ENCODE measurements around the gene DCAF12.
"Not testable (repeated sequence)": the region's sequence is repeated elsewhere in the genome, so short reads cannot be mapped to it uniquely, and the experiment has no call there.

The DCAF12 gene

DNA sequence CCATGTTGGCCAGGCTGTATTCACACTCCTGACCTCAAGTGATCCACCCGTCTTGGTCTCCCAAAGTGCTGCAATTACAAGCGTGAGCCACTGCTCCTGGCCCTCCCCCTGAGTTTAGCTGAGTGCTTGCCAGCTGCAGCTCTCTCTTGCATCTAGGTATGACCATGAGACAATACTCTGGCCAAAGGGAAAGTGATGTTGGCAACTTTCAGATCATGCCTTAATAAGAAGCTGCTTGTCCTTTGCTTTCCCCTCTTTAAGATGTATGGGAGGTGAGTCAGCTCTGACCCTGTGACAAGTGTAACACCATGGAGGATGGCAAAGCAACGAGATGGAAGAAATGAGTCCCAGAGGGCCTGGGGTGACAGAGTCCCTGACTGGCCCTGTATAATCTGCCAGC lies 18.7 kb upstream of the DCAF12 start:
- no peak overlapping the region for H3K4me3 ChIP-seq (ENCODE audit: low read depth in 1 of 2, low read length in 2 of 2)
- no peaks in the 10 kb centered on the region for H3K4me1 ChIP-seq (ENCODE audit: insufficient read depth, low read length)
- H3K27me3 ChIP-seq (ENCODE audit: control insufficient read depth in 1 of 2, insufficient read depth in 2 of 2, low read length in 2 of 2), result no peaks in the 10 kb centered on the region
- no peaks in the 10 kb centered on the region for H3K36me3 ChIP-seq (ENCODE audit: insufficient read depth, low read length)
- H3K9ac ChIP-seq (ENCODE audit: low read length), result no peak overlapping the region
- H3K9me3 ChIP-seq (ENCODE audit: low read length), result no peaks in the 10 kb centered on the region
- no peak overlapping the region for H3K27ac ChIP-seq (ENCODE audit: low read depth, low read length)

DNA sequence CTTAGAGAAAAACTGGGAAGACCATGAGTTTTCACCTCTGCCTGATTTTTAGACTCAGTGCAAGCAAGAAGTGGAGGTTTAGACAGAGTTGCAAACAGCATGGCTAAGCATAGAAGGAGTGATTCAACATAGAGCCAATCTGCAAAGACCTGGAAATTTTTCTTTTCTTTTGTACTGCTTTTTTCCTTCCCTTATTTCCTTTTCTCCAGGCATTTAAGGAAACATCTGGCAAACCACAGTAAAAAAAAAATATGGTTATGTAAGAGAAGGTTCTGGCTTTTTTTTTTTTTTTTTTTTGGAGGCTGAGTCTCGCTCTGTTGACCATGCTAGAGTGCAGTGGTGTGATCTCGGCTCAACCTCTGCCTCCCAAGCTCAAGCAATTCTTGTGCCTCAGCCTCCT lies 16.6 kb upstream of the DCAF12 start:
- Histone ChIP-seq H3K4me3 (ENCODE audit: low read depth in 1 of 2, low read length in 2 of 2) (no peak overlapping the region), H3K9me3 (ENCODE audit: low read length) (no peaks in the 10 kb centered on the region), H3K9ac (ENCODE audit: low read length) (no peak overlapping the region), H3K36me3 (ENCODE audit: insufficient read depth, low read length) (no peaks in the 10 kb centered on the region), H3K27me3 (ENCODE audit: control insufficient read depth in 1 of 2, insufficient read depth in 2 of 2, low read length in 2 of 2) (no peaks in the 10 kb centered on the region), H3K27ac (ENCODE audit: low read depth, low read length) (no peak overlapping the region), H3K4me1 (ENCODE audit: insufficient read depth, low read length) (no peaks in the 10 kb centered on the region)

DNA sequence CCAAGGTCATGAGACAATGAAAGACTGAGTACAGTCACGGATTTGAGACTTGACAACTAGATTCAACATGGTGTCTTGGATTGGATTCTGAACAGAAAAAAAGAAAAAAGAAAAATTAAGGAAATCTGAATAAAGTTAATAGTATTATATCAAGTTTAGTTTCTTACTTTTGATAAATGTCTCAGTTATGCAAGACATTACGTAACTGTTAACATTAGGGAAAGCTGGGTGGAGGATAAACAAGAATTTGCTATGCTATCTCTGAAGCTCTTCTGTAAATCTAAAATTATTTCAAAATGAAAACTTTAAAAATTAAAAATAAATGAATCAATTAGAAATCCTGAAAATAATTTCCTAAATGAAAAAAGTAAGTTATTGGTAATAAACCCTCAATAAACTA lies 14.4 kb upstream of the DCAF12 start:
- Histone ChIP-seq H3K9ac (ENCODE audit: low read length) (no peak overlapping the region), H3K27ac (ENCODE audit: low read depth, low read length) (no peak overlapping the region), H3K36me3 (ENCODE audit: insufficient read depth, low read length) (no peaks in the 10 kb centered on the region), H3K4me3 (ENCODE audit: low read depth in 1 of 2, low read length in 2 of 2) (no peak overlapping the region), H3K27me3 (ENCODE audit: control insufficient read depth in 1 of 2, insufficient read depth in 2 of 2, low read length in 2 of 2) (no peaks in the 10 kb centered on the region), H3K9me3 (ENCODE audit: low read length) (no peaks in the 10 kb centered on the region), H3K4me1 (ENCODE audit: insufficient read depth, low read length) (no peaks in the 10 kb centered on the region)

DNA sequence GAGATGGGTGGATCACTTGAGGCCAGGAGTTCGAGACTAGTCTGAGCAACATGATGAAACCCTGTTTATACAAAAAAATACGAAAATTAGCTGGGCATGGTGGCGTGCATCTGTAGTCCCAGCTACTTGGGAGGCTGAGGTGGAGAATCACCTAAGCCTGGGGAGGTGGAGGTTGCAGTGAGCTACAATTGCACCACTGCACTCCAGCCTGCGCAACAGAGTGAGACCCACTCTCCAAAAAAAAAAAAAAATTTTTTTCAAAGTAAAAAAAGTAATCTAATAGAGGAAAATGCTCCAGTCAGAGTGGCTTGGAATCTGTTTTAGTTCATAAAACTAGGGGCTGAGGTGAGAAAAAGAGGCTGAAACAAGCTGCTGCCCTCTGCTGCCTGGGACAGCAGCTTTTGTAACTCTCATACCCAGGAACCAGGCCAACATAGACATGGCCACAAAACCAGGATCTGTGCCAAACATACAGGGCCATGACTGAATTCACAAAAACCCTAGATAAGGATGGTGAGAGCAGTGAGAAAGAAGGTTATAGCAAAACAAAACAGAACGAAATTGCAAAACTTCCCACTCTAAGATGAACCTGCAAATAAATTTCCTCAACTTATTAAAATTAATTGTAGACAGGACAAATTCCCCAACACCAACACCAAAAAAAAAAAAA lies 13.1 kb upstream of the DCAF12 start:
- no peak overlapping the region for H3K9ac ChIP-seq (ENCODE audit: low read length)
- no peaks in the 10 kb centered on the region for H3K36me3 ChIP-seq (ENCODE audit: insufficient read depth, low read length)
- no peaks in the 10 kb centered on the region for H3K4me1 ChIP-seq (ENCODE audit: insufficient read depth, low read length)
- no peaks in the 10 kb centered on the region for H3K9me3 ChIP-seq (ENCODE audit: low read length)
- H3K27ac ChIP-seq (ENCODE audit: low read depth, low read length), result no peak overlapping the region
- no peaks in the 10 kb centered on the region for H3K27me3 ChIP-seq (ENCODE audit: control insufficient read depth in 1 of 2, insufficient read depth in 2 of 2, low read length in 2 of 2)
- no peak overlapping the region for H3K4me3 ChIP-seq (ENCODE audit: low read depth in 1 of 2, low read length in 2 of 2)

DNA sequence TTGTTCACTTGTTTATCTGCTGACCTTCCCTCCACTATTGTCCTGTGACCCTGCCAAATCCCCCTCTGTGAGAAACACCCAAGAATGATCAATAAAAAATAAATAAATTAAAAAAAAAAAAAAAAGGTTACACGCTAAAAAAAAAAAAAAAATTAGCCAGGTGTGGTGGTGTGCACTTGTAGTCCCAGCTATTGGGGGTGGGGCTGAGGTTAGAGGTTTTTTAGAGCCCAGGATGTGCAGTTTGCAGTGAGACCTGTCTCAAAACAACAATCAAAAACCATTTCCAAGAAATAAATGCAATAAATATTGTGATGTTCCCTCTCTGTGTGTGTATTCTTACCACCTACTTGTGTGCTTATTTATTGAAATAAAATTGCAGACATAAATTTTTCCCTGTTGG lies 12.1 kb upstream of the DCAF12 start:
- H3K9ac ChIP-seq (ENCODE audit: low read length); H3K36me3 ChIP-seq (ENCODE audit: insufficient read depth, low read length); H3K9me3 ChIP-seq (ENCODE audit: low read length); H3K4me3 ChIP-seq (ENCODE audit: low read depth in 1 of 2, low read length in 2 of 2); H3K27ac ChIP-seq (ENCODE audit: low read depth, low read length); H3K27me3 ChIP-seq (ENCODE audit: control insufficient read depth in 1 of 2, insufficient read depth in 2 of 2, low read length in 2 of 2); H3K4me1 ChIP-seq (ENCODE audit: insufficient read depth, low read length): not testable (repeated sequence)

DNA sequence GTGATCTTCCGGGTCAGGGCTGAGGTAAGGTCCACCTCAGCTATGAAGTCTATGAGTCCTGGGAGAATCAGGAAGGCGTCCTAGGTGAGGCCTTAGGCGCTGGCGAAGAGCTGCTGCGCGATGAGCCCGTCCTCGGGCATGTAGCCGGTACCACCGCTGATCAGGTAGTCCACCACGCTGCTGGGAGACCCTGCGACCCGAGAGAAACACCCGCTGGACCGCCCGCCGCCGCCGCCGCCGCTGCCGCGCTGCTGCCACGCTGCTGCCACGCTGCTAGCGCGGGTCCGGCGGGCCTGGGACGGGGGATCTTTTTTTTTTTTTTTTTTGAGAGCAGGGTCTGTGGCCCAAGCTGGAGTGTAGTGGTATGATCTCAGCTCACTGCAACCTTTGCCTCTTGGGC lies 8.0 kb upstream of the DCAF12 start:
- Histone ChIP-seq H3K4me3 (ENCODE audit: low read depth in 1 of 2, low read length in 2 of 2) (no peak overlapping the region), H3K27me3 (ENCODE audit: control insufficient read depth in 1 of 2, insufficient read depth in 2 of 2, low read length in 2 of 2) (no peaks in the 10 kb centered on the region), H3K36me3 (ENCODE audit: insufficient read depth, low read length) (no peaks in the 10 kb centered on the region), H3K9ac (ENCODE audit: low read length) (no peak overlapping the region), H3K4me1 (ENCODE audit: insufficient read depth, low read length) (no peaks in the 10 kb centered on the region), H3K27ac (ENCODE audit: low read depth, low read length) (no peak overlapping the region), H3K9me3 (ENCODE audit: low read length) (no peaks in the 10 kb centered on the region)

DNA sequence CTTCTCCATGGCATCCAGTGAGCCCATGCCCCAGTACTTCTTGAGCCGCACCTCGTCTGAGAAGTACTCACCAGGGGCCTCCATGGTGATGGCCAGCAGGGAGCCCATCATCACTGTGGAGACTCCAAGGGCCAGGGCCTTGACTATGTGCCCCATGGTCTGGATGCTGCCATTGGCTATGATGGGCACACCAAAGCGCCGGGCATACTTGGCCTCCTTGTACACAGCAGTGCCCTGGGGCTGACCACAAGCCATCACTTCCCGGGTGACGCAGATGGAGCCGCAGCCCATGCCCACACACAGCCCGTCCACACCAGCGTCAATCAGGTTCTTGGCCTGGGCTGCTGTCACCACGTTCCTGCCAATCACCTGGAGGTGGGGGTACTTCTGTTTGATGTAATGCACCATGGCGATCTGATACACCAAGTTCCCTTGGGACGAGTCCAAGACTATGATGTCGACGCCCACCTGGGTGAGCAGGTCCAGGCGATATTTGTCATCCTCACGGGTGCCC lies 7.0 kb upstream of the DCAF12 start:
- H3K36me3 ChIP-seq (ENCODE audit: insufficient read depth, low read length), result no peaks in the 10 kb centered on the region
- H3K4me3 ChIP-seq (ENCODE audit: low read depth in 1 of 2, low read length in 2 of 2), result no peak overlapping the region
- no peaks in the 10 kb centered on the region for H3K4me1 ChIP-seq (ENCODE audit: insufficient read depth, low read length)
- no peaks in the 10 kb centered on the region for H3K9me3 ChIP-seq (ENCODE audit: low read length)
- H3K9ac ChIP-seq (ENCODE audit: low read length), result no peak overlapping the region
- no peaks in the 10 kb centered on the region for H3K27me3 ChIP-seq (ENCODE audit: control insufficient read depth in 1 of 2, insufficient read depth in 2 of 2, low read length in 2 of 2)
- no peak overlapping the region for H3K27ac ChIP-seq (ENCODE audit: low read depth, low read length)

DNA sequence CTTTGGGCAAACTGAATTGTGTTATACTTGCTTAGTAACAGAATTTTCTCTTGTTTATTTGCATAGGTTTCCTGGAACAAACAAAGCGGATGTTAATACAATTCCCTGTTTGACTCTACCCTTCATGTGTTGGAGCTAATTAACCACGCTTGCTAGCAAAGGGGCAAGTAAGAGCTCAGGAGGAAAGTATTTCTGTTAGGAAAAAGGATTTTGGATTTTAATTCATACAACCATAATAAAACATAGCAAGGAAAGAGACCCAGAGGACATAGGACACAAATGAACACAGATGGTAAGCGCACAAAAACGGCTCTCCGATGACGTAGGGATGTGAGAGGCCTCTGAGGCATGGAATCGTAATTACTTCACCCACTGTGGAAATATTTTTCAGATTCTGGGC lies 5.1 kb upstream of the DCAF12 start:
- Histone ChIP-seq H3K9me3 (ENCODE audit: low read length) (no peaks in the 10 kb centered on the region), H3K9ac (ENCODE audit: low read length) (no peak overlapping the region), H3K27me3 (ENCODE audit: control insufficient read depth in 1 of 2, insufficient read depth in 2 of 2, low read length in 2 of 2) (no peaks in the 10 kb centered on the region), H3K4me1 (ENCODE audit: insufficient read depth, low read length) (peaks cover 6% of the 10 kb centered on the region), H3K27ac (ENCODE audit: low read depth, low read length) (no peak overlapping the region), H3K4me3 (ENCODE audit: low read depth in 1 of 2, low read length in 2 of 2) (no peak overlapping the region), H3K36me3 (ENCODE audit: insufficient read depth, low read length) (no peaks in the 10 kb centered on the region)

DNA sequence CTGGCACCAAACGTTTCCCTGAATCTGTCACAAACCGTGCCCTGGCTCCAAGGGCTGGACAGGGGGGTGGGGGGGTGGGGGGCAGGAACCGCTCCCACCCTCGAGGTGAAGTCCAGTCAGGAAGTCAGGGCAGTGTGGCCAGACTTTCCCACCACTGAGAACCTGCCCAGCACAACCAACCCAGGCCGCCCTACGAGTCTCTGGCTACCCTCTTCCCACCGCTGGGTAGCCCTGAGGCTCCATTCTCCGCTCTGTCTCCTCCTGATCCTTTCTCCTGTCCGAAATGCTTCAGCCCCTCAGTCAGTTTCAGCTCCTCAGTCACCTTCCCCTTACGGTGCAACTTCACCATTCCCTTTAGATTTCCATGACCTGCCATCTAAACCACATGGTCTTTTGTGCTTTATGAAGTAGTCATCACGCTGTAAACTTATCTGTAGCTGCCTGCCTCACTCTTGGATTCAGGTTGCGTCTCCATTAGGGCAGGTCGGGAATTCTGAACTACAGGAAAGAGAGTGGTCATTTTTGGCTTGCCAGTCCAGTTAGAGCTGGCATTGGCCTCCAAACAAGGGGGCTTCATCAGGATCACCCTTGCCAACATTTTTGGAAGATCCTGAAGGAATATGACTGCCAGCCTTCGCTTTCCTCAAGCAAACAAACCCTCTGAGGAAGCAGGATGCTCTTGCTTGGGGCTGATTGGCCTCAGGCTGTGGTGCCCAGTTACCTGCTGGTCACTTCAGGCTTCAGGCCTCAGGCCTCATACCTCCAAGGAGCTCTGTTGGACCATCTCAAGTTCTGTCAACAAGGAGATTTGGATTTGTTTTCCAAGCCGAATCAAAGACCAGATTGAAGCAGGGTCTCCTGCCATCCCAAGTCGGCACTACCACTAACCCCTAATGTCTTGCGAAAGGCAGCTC lies 794 bp upstream of the DCAF12 start:
- no peaks in the 10 kb centered on the region for H3K9me3 ChIP-seq (ENCODE audit: low read length)
- H3K9ac ChIP-seq (ENCODE audit: low read length), result peak overlapping the region; percentile 94
- H3K4me3 ChIP-seq (ENCODE audit: low read depth in 1 of 2, low read length in 2 of 2), result peak overlapping the region; percentile 91 to 97
- H3K27ac ChIP-seq (ENCODE audit: low read depth, low read length), result peak overlapping the region; percentile 97
- H3K36me3 ChIP-seq (ENCODE audit: insufficient read depth, low read length), result peaks cover 23% of the 10 kb centered on the region
- H3K4me1 ChIP-seq (ENCODE audit: insufficient read depth, low read length), result peaks cover 37% of the 10 kb centered on the region
- no peaks in the 10 kb centered on the region for H3K27me3 ChIP-seq (ENCODE audit: control insufficient read depth in 1 of 2, insufficient read depth in 2 of 2, low read length in 2 of 2)

DNA sequence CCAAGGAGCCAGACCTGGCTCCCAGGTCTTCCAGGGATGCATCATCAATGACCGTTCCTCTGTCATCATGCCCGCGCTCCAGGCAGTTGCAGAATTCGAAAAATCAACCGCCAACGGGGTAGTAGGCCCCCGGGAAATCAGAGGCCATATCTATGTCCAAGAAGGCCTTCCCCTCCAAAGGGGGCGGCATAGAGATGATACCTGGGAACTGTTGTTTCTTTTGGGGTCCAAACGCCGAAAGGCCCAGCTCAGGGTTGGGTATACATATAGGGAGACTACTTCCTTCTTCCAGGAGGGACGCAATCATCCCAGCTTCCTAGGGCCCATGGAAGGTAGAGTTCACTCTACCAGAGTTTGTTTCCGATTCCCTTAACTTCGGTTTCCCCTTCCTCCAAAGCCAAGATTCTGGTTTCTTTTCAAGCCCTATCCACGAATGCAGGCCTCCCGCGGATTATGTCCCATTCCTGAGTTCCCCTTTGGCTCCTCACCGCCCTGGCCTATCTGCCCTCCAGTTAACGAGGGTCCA lies 754 bp downstream of the DCAF12 start:
- Histone ChIP-seq H3K4me1 (ENCODE audit: insufficient read depth, low read length) (peaks cover 37% of the 10 kb centered on the region), H3K9ac (ENCODE audit: low read length) (peak overlapping the region; percentile 94), H3K36me3 (ENCODE audit: insufficient read depth, low read length) (peaks cover 23% of the 10 kb centered on the region)

DNA sequence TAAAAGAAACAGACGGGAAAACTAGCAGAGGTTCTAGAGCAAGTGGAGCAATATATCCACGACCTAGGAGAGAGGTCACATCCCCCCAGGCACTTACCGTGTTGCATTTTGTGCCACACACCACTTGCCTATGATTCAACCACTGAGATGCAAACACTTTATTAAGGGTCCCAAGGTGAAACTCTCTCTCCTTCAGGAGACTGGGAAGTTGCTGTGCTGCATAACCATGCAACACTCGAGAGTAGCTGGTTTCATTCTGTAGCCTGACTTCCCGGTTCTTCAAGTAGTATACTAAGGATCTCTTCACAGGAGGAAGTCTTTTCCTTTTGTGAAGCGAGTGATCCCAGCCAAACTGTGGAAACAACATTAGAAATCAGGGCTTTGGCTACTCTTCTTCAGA lies 1.6 kb downstream of the DCAF12 start:
- H3K4me1 ChIP-seq (ENCODE audit: insufficient read depth, low read length), result peaks cover 37% of the 10 kb centered on the region
- peak overlapping the region; percentile 1 to 97 for H3K4me3 ChIP-seq (ENCODE audit: low read depth in 1 of 2, low read length in 2 of 2)
- no peaks in the 10 kb centered on the region for H3K9me3 ChIP-seq (ENCODE audit: low read length)
- no peaks in the 10 kb centered on the region for H3K27me3 ChIP-seq (ENCODE audit: control insufficient read depth in 1 of 2, insufficient read depth in 2 of 2, low read length in 2 of 2)
- H3K36me3 ChIP-seq (ENCODE audit: insufficient read depth, low read length), result peaks cover 23% of the 10 kb centered on the region
- no peak overlapping the region for H3K27ac ChIP-seq (ENCODE audit: low read depth, low read length)
- H3K9ac ChIP-seq (ENCODE audit: low read length), result peak overlapping the region; percentile 94

More for the DNA sequence above, 754 bp downstream of the DCAF12 start:
- no peaks in the 10 kb centered on the region for H3K9me3 ChIP-seq (ENCODE audit: low read length)
- H3K4me3 ChIP-seq (ENCODE audit: low read depth in 1 of 2, low read length in 2 of 2), result peak overlapping the region; percentile 91 to 97
- H3K27ac ChIP-seq (ENCODE audit: low read depth, low read length), result peak overlapping the region; percentile 97
- no peaks in the 10 kb centered on the region for H3K27me3 ChIP-seq (ENCODE audit: control insufficient read depth in 1 of 2, insufficient read depth in 2 of 2, low read length in 2 of 2)

All from muscle layer of colon (tissue), 2 donors.